Measurements from ENCODE around the gene GLYATL1B. TPM values are rescaled to one million over a fixed set of nuclear protein-coding genes. Genes with fewer than 3 reads are reported as not detected.
"Not testable (repeated sequence)": the region's sequence is repeated elsewhere in the genome, so short reads cannot be mapped to it uniquely, and the experiment has no call there.

Gene GLYATL1B
- total and polyA plus RNA-seq, 10 donors = not detected

- peaks cover 0 to 8% (median 0%) of the 10 kb centered on the region in 6 donors for H3K4me1 ChIP-seq
Measured at GRCh38 chr11:59088162-59088561, 2.1 kb downstream of the GLYATL1B start.

GRCh38 chr11:59093576-59093975 lies 7.5 kb downstream of the GLYATL1B start:
- H3K9me3 ChIP-seq; intact Hi-C loops (cut with DNase I; ENCODE audit: low total_unique reads); H3K27ac ChIP-seq; H3K27me3 ChIP-seq (replicated peaks in 1 of 7); H3K36me3 ChIP-seq; H3K4me3 ChIP-seq; DNase-seq: not testable (repeated sequence)
- peaks cover 0 to 46% (median 2%) of the 10 kb centered on the region in 6 donors for H3K4me1 ChIP-seq

More at GRCh38 chr11:59088162-59088561, 2.1 kb downstream of the GLYATL1B start:
- TF ChIP-seq CTCF (IDR thresholded peaks at IDR 0.05 in 8 of 11, conservative IDR thresholded peaks at IDR 0.05 in 3 of 11) (no peak), POLR2A (IDR thresholded peaks at IDR 0.05) (no peak), POLR2AphosphoS5 (IDR thresholded peaks at IDR 0.05) (no peak)
- H3K27ac ChIP-seq = peak overlapping the region in 3 of 8 donors; percentile 30 to 61 (median 42)
- intact Hi-C loops (cut with DNase I; ENCODE audit: low total_unique reads) = no loop called here
- H3K27me3 ChIP-seq (replicated peaks in 1 of 7) = no peaks in the 10 kb centered on the region
- WGBS, 5 donors = 63 to 82% (median 77%) methylated on average over 4 of the region's 4 CpGs
- H3K36me3 ChIP-seq = no peaks in the 10 kb centered on the region
- DNase-seq = no peak
- H3K9me3 ChIP-seq = no peaks in the 10 kb centered on the region
- H3K4me3 ChIP-seq = no peak overlapping the region

GRCh38 chr11:59095225-59095624 lies 9.1 kb downstream of the GLYATL1B start:
- H3K36me3 ChIP-seq; DNase-seq; H3K9me3 ChIP-seq; H3K4me3 ChIP-seq; H3K27me3 ChIP-seq (replicated peaks in 1 of 7); intact Hi-C loops (cut with DNase I; ENCODE audit: low total_unique reads): not testable (repeated sequence)
- 24 to 54% (median 44%) methylated on average over 1 of the region's 1 CpG for WGBS, 5 donors
- H3K27ac ChIP-seq = peak overlapping the region in 6 of 8 donors; percentile 4 to 63 (median 48)
- H3K4me1 ChIP-seq = peaks cover 0 to 41% (median 2%) of the 10 kb centered on the region in 6 donors

- H3K4me1 ChIP-seq = peaks cover 0 to 46% (median 4%) of the 10 kb centered on the region in 6 donors
- intact Hi-C loops (cut with DNase I; ENCODE audit: low total_unique reads) = not testable (repeated sequence)
Measured at GRCh38 chr11:59095972-59096575, 10.0 kb downstream of the GLYATL1B start.

GRCh38 chr11:59097113-59097708 lies 11.1 kb downstream of the GLYATL1B start:
- Histone ChIP-seq H3K27me3 (replicated peaks in 1 of 7) (peaks cover 0 to 8% (median 0%) of the 10 kb centered on the region in 7 donors), H3K9me3 (no peaks in the 10 kb centered on the region), H3K4me3 (no peak overlapping the region), H3K36me3 (no peaks in the 10 kb centered on the region), H3K4me1 (peaks cover 0 to 57% (median 10%) of the 10 kb centered on the region in 6 donors), H3K27ac (peak overlapping the region in 4 of 8 donors; percentile 38 to 59 (median 42))
- DNase-seq = peak; percentile 79
- no peak for TF ChIP-seq POLR2AphosphoS5 (IDR thresholded peaks at IDR 0.05)
- TF ChIP-seq CTCF (IDR thresholded peaks at IDR 0.05 in 8 of 11, conservative IDR thresholded peaks at IDR 0.05 in 3 of 11) = peak; percentile 25 to 74 (median 64)
- no peak for TF ChIP-seq POLR2A (IDR thresholded peaks at IDR 0.05)
- 86 to 99% (median 89%) methylated on average over 5 of the region's 5 CpGs for WGBS, 5 donors
- intact Hi-C loops (cut with DNase I; ENCODE audit: low total_unique reads) = no loop called here

More at GRCh38 chr11:59095972-59096575, 10.0 kb downstream of the GLYATL1B start:
- not testable (repeated sequence) for H3K27me3 ChIP-seq (replicated peaks in 1 of 7); H3K9me3 ChIP-seq; DNase-seq; H3K36me3 ChIP-seq; H3K4me3 ChIP-seq
- H3K27ac ChIP-seq = peak overlapping the region in 6 of 8 donors; percentile 14 to 63 (median 48)
- WGBS, 5 donors = 69 to 86% (median 76%) methylated on average over 5 of the region's 5 CpGs
